NCI-H1436 treated with DMSO at 0.1 percent for 48 hours (cell line): ENCODE results near the gene RAVER2.

Experiments
- DNase-seq: peaks from one replicate; lab custom pipeline; 2025; lab: John Stamatoyannopoulos, UW

Gene RAVER2

GRCh38 chr1:64877598-64877997, 132.7 kb downstream of the RAVER2 start:
- no peak for DNase-seq

GRCh38 chr1:64878090-64878489, 133.2 kb downstream of the RAVER2 start:
- no peak for DNase-seq

- DNase-seq = no peak
These were observed 134.2 kb downstream of the RAVER2 start for GRCh38 chr1:64878931-64879611.

- no peak for DNase-seq
These were observed 135.6 kb downstream of the RAVER2 start for GRCh38 chr1:64880449-64880848.

- DNase-seq = no peak
These were observed 136.4 kb downstream of the RAVER2 start for GRCh38 chr1:64881281-64881680.
